GM19328 (cell line): ENCODE data around the gene RPUSD3.
"Not testable (repeated sequence)": the region's sequence is repeated elsewhere in the genome, so short reads cannot be mapped to it uniquely, and the experiment has no call there.

ENCODE experiments used
- ATAC-seq: cut with Tn5 transposase; IDR thresholded peaks from one replicate; pipeline ENCODE4 v1.9.1; 2021; ENCODE audit warnings: mild to moderate bottlenecking, moderate library complexity; ENCODE audit not compliant: unreplicated experiment

RPUSD3 gene, protein sequence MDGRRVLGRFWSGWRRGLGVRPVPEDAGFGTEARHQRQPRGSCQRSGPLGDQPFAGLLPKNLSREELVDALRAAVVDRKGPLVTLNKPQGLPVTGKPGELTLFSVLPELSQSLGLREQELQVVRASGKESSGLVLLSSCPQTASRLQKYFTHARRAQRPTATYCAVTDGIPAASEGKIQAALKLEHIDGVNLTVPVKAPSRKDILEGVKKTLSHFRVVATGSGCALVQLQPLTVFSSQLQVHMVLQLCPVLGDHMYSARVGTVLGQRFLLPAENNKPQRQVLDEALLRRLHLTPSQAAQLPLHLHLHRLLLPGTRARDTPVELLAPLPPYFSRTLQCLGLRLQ

DNA sequence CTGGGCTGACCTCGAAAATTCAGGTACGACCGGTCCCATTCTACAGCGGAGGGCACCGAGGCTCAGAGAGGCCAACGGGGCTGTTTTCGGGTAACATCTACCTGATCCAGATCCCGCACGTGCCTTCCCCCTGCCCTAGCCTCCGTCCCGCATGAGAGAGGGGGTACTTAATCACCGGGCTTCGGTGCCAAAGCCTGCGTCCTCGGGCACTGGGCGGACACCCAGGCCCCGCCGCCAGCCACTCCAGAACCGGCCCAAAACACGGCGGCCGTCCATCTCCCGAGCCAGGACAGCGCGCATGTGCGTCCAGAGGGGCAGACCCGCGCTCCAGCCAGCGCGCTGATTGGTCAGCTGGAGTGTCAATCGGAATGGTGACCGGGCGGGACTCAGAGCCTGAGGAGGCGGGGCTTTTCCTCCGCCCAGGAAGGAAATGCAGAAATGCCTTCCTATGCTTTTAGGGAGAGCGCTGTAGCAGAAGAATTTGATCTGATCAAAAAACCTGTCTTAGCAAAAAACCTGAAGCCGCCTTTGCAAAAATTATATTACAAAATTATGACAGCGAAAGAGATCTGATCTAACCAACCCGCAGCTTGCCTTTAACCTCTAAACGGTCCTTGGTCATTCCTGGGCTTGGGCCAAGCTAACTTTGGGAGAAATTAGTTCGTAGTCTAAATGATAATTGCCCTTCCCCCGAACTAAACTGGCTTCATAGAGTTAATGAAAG lies at the start of gene RPUSD3:
Gene RPUSD3, minus strand, starts transcription at position 294 of the 724 bp plus-strand sequence. Its CDS starts 18 bp downstream, at position 276.
- peak; percentile 97 for ATAC-seq

- no peak for ATAC-seq
These were observed 47.3 kb upstream of the RPUSD3 start for GRCh38 chr3:9891072-9891622.

GRCh38 chr3:9890249-9891071 lies 46.7 kb upstream of the RPUSD3 start, which contains the start of gene JAGN1:
TSS of gene JAGN1 (plus strand) at chr3:9890610. CDS start at chr3:9890723, 113 bp downstream.
- ATAC-seq, result peak; percentile 75

DNA sequence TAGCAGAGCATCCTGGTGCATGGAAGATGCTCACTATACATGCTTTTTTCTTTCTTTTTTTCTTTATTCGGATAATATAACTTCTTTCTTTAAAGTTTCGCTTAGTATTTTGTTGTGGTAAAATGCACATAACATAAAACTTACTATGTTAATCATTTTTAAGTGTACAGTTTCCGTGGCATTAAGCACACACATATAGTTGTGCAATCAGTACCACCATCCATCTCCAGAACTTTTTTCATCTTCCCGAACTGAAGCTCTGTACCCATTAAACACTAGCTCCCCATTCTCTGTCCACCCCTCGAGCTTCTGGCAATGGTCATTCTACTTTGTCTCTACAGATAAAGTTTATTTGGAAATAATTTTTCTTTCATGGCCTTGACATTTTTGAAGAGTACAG lies 45.6 kb upstream of the RPUSD3 start:
- ATAC-seq, result no peak

DNA sequence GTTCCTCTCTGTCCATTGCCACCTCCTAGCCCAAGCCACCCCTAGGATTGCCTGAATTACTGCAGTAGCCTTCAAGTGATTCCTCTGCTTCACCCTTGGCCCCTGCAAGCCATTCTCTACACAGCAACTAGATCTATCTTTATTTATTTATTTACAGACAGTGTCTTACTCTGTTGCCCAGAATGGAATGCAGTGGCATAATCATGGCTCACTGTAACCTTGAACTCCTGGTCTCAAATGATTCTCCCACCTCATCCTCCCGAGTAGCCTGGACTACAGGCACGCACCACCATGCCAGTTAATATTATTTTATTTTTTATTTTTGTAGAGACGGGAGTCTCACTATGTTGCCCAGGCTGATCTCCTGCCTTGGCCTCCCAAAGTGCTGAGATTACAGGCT lies 44.7 kb upstream of the RPUSD3 start:
- no peak for ATAC-seq

DNA sequence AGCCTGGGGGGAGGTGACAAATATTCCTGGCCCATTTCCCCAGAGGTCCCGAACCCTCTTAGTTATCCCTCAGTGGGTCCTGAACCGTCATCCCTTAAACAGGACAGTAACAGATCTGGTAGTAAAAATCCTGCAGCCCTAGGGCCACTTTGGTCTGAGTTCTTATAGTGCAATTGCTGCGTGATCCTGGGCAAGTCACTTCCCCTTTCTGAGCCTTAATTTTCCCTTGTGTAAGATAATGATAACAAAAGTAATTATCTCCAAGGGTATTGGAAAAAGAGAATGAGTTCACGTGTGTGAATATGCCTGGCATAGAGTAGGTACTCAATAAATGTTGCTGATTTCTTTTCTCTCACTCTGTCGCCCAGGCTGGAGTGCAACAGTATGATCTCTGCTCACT lies 43.7 kb upstream of the RPUSD3 start:
- ATAC-seq, result no peak

GRCh38 chr3:9886328-9886727 lies 42.5 kb upstream of the RPUSD3 start:
- ATAC-seq, result no peak

DNA sequence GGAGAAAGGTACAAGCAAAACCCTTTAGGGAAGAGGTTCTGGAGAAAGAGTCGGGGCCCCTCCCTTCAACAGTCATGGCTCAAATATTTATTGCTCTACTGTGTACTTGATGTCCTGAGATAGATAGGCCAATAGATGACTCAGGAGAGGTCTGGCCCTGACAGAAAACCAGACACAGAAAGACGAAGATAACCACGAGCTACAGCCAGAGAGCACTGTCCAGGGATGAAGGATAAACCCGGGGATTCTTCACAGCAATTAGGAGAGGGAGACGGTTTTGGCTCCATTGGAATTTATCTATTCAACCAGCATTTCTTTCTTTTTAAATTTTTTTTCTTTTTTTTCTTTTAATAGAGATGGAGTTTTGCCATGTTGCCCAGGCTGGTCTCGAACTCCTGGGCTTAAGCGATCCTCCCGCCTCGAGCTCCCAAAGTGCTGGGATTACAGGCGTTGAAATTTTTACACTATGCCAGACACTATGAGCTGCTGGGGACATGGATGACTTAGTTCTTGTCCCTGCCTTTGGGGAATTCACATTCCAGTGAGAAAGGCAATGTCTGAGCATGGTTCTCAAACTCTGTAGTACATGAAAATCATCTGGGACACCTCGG lies 40.9 kb upstream of the RPUSD3 start:
- no peak for ATAC-seq

- no peak for ATAC-seq
These were observed 40.1 kb upstream of the RPUSD3 start for GRCh38 chr3:9883706-9884554.

DNA sequence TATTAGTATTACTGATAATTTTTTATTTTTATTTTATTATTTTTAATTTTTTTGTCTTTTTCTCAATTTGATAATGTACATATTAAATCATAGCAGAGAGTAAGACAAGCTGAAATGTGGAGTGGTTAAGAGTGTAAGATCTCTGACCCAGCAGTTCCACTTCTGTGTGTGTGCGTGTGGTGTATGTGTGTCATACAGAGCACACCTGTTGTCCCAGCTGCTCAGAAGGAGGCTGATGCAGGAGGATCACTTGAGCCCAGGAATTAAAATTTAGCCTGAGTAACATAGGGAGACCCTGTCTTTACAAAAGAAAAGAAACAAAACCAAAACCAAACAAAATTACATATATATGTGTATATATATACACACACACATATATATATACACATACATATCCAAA lies 37.6 kb upstream of the RPUSD3 start:
- no peak for ATAC-seq

- ATAC-seq, result no peak
These were observed 36.2 kb upstream of the RPUSD3 start, which contains the start of gene CIDEC for GRCh38 chr3:9879830-9880549. TSS of gene CIDEC (minus strand) at chr3:9880253. CDS start at chr3:9878486, 1,767 bp downstream.

GRCh38 chr3:9878700-9879099 lies 34.9 kb upstream of the RPUSD3 start:
- ATAC-seq, result no peak

DNA sequence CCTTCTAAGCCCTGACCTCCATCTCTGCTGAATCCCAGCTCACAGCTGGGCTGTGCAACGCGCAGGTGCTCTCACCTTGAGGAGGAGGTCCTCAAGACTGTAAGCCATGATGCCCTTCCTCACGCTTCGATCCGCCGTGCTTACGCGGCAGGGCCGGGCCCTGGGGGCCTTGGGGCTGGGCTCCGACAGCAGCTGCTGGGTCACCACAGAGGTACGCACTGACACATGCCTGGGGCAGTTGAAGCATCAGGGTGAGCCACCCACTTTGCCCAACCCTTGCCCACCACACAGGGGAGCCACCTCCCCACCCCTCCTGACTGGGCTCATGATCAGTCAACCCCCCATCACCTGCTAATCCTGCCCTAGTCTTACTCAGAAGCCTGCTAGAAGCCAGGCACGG lies 33.2 kb upstream of the RPUSD3 start:
- ATAC-seq, result no peak

GRCh38 chr3:9876255-9876654 lies 32.4 kb upstream of the RPUSD3 start:
- not testable (repeated sequence) for ATAC-seq

DNA sequence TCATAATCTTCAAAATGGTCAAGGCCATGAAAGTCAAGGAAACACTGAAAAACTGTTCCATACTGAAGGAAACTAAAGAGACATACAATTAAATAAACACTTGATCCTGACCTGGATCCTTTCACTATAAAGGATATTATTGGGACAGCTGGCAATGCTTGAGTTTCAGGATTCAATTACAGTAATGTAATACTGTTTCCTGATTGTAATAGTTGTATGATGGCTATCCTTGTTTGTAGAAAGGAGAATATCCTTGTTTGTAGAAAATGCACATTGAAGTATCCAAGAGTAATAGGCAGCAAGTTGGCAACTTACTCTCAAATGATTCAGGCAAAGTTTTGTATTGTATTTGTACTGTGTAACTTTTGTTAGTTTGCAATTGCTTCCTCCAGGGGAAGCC lies 31.6 kb upstream of the RPUSD3 start:
- no peak for ATAC-seq

DNA sequence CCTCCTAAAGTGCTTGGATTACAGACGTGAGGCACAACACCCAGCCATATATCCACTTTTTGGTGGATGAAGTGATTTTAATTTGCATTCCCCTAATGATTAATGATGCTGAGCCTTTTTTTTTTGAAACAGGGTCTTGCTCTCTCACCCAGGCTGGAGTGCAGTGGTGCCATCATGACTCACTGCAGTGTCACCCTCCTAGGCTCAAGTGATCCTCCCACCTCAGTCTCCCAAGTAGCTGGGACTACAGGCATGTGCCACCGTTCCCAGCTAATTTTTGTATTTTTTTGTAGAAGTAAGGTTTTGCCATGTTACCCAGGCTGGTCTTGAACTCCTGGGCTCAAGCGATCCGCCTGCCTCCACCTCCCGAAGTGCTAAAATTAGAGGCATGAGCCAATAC lies 28.3 kb upstream of the RPUSD3 start:
- not testable (repeated sequence) for ATAC-seq

GRCh38 chr3:9870978-9871377 lies 27.2 kb upstream of the RPUSD3 start:
- ATAC-seq, result no peak

DNA sequence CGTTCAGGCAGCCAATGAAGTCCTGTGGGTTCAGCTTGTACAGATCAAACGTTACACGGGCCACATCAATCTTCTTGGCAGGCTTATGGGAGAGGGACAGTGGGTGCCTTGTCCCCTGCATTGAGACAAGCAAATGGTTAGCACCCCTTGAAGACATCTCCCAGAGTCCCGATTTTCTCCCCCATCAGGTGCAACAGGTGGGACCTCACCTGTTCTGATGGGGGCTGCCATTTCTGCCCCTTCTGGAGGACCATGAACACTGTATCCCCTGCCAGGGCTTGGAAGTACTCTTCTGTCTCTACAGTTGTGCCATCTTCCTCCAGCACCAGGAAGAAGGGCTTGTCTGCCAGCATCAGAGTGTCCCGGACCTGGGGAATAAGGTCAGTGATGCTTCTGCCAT lies 26.1 kb upstream of the RPUSD3 start:
- ATAC-seq, result no peak

- ATAC-seq, result no peak
These were observed 23.3 kb upstream of the RPUSD3 start for GRCh38 chr3:9867106-9867505.
